H1 (cell line): Measurements from ENCODE around the gene KLHDC4.

Experiments
- CTCF ChIP-seq, 3 experiments: IDR thresholded peaks; 1 replicate in 2 of 3; 2 replicates in 1 of 3; pipeline versions ENCODE4 v1.5.1 to v1.6.1; 2011; ENCODE audit warnings: low read length in 3 of 3, mild to moderate bottlenecking in 3 of 3, inconsistent platforms in 2 of 3, low read depth in 1 of 3, moderate library complexity in 1 of 3; ENCODE audit not compliant: insufficient read depth in 1 of 3; ENCODE audit errors: control extremely low read depth in 1 of 3
- EGR1 ChIP-seq: IDR thresholded peaks from 2 replicates; pipeline ENCODE4 v1.6.1; 2011; ENCODE audit warnings: low read depth, low read length, borderline replicate concordance
- JUND ChIP-seq: IDR thresholded peaks from 2 replicates; pipeline ENCODE4 v1.6.1; 2011; ENCODE audit warnings: mild to moderate bottlenecking, improper control_type of control experiment, low read length
- SIX5 ChIP-seq: IDR thresholded peaks from 2 replicates; pipeline ENCODE4 v1.6.1; 2011; ENCODE audit warnings: mild to moderate bottlenecking, low read depth, low read length
- TEAD4 ChIP-seq: IDR thresholded peaks from 2 replicates; pipeline ENCODE4 v1.6.1; 2012; ENCODE audit warnings: low read depth, low read length, inconsistent platforms, mixed read lengths

GRCh38 chr16:87740909-87741424 lies 24.8 kb downstream of the KLHDC4 start:
- TF ChIP-seq SIX5 (no peak), TEAD4 (no peak), CTCF (IDR thresholded peaks at IDR 0.05; ENCODE audit: control extremely low read depth in 1 of 3, insufficient read depth in 1 of 3, low read depth in 1 of 3, low read length in 3 of 3) (no peak), JUND (no peak), EGR1 (no peak)
